GM10248 (cell line): ENCODE data around the gene PTCD1.
"Not testable (repeated sequence)": the region's sequence is repeated elsewhere in the genome, so short reads cannot be mapped to it uniquely, and the experiment has no call there.

Experiments used
- CTCF ChIA-PET: fragments of 300-600 bp; sonication (Branson Sonifier 250); formaldehyde crosslinking; extraction: SDS; loops from one replicate; lab custom pipeline; 2021; ENCODE audit warnings: antibody characterized with exemption; lab: Yijun Ruan, JAX
- POLR2A ChIA-PET: fragments of 350-650 bp; sonication (Branson Sonifier 250); formaldehyde crosslinking; extraction: SDS; loops from one replicate; lab custom pipeline; 2020; ENCODE audit warnings: antibody characterized with exemption; lab: Yijun Ruan, JAX
- DNase-seq: peaks from one replicate; pipeline ENCODE4 v3.0.0; 2012; ENCODE audit errors: extremely low spot score
- TF ChIP-seq, protein P1 (sequence below): IDR thresholded peaks from 2 replicates; pipeline ENCODE4 v1.5.1; 2012; ENCODE audit warnings: mild to moderate bottlenecking, low read depth; ENCODE audit errors: extremely low read depth, missing control alignments, control extremely low read depth

The PTCD1 gene

GRCh38 chr7:99440195-99440594, 1.6 kb upstream of the PTCD1 start:
- TF ChIP-seq, protein P1, sequence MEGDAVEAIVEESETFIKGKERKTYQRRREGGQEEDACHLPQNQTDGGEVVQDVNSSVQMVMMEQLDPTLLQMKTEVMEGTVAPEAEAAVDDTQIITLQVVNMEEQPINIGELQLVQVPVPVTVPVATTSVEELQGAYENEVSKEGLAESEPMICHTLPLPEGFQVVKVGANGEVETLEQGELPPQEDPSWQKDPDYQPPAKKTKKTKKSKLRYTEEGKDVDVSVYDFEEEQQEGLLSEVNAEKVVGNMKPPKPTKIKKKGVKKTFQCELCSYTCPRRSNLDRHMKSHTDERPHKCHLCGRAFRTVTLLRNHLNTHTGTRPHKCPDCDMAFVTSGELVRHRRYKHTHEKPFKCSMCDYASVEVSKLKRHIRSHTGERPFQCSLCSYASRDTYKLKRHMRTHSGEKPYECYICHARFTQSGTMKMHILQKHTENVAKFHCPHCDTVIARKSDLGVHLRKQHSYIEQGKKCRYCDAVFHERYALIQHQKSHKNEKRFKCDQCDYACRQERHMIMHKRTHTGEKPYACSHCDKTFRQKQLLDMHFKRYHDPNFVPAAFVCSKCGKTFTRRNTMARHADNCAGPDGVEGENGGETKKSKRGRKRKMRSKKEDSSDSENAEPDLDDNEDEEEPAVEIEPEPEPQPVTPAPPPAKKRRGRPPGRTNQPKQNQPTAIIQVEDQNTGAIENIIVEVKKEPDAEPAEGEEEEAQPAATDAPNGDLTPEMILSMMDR, result no peak
- CTCF ChIA-PET, result no interaction called here
- POLR2A ChIA-PET, result no interaction called here
- no peak for DNase-seq

DNA sequence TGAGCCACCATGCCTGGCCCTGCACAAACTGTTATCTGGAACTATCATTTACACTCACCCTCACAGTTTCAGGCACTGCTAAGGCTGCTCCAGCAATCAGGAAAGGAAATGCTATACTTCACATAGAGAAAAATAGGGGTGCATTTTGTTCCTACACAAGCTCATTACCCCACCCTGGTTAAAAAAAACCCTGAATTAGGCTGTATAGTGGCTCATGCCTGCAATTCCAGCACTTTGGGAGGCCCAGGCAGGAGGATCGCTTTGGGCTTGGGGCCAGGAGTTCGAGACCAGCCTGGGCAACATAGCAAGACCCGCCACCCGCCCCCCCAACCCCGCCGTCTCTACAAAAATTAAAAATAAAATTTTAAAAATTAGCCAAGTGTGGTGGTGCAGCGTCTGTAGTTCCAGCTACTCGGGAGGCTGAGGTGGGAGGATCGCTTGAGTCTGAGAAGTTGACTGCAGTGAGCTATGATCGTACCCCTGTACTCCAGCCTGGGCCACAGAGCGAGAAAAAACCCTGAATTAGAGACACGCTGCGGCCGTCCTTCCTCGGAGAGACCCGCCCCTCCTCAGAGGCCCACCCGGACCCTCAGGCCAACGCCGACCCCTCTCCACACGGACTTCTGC, 539 bp downstream of the PTCD1 start:
- TF ChIP-seq, protein P1, result no peak
- ChIA-PET CTCF (interaction anchor here (0.6 kb wide), 1 partner anchor 21 kb away, joined by 3 read pairs; no protein-coding TSS in a partner anchor), POLR2A (interaction anchor here (0.6 to 1.0 kb wide), 5 partner anchors 16 to 67 kb away, joined by 3 read pairs; no protein-coding TSS in a partner anchor)
- no peak for DNase-seq

- TF ChIP-seq, protein P1, result no peak
Measured at GRCh38 chr7:99433158-99433557, 5.4 kb downstream of the PTCD1 start.

DNA sequence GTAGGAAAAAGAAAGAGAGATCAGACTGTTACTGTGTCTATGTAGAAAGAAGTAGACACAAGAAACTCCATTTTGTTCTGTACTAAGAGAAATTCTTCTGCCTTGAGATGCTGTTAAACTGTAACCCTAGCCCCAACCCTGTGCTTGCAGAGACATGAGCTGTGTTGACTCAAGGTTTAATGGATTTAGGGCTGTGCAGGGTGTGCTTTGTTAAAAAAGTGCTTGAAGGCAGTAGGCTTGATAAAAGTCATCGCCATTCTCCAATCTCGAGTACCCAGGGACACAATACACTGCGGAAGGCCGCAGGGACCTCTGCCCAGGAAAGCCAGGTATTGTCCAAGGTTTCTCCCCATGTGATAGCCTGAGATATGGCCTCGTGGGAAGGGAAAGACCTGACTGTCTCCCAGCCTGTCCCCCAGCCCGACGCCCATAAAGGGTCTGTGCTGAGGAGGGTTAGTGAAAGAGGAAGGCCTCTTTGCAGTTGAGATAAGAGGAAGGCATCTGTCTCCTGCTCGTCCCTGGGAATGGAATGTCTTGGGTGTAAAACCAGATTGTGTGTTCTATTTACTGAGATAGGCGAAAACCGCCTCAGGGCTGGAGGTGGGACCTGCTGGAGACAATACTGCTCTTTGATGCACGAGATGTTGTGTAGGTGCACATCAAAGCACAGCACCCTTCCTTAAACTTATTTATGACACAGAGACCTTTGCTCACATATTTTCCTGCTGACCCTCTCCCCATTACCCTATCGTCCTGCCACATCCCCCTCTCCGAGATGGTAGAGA, 6.7 kb downstream of the PTCD1 start:
- CTCF ChIA-PET, result interaction anchor here (1.3 kb wide), 1 partner anchor 19 kb away, joined by 3 read pairs; no protein-coding TSS in a partner anchor
- POLR2A ChIA-PET, DNase-seq: not testable (repeated sequence)

More at GRCh38 chr7:99433158-99433557, 5.4 kb downstream of the PTCD1 start:
- POLR2A ChIA-PET, result interaction anchor here (0.5 kb wide), 1 partner anchor 29 kb away, joined by 9 read pairs; no protein-coding TSS in a partner anchor
- CTCF ChIA-PET, result no interaction called here
- DNase-seq, result no peak

- CTCF ChIA-PET, result interaction anchor here (0.8 to 1.6 kb wide), 5 partner anchors 10 to 20 kb away, joined by 3 to 6 read pairs (median 5); no protein-coding TSS in a partner anchor
- no peak for DNase-seq
- POLR2A ChIA-PET, result interaction anchor here (1.0 kb wide), 2 partner anchors 9 kb away, joined by 3 to 4 read pairs; partner anchors contain the start of gene CPSF4
- TF ChIP-seq, protein P1, result no peak
Measured at GRCh38 chr7:99429756-99430155, 8.8 kb downstream of the PTCD1 start.

GRCh38 chr7:99428972-99429566, 9.5 kb downstream of the PTCD1 start:
- POLR2A ChIA-PET, result interaction anchor here (1.0 kb wide), 1 partner anchor 10 kb away, joined by 3 read pairs; the partner anchor contains the start of gene CPSF4

More at GRCh38 chr7:99428972-99429566, 9.5 kb downstream of the PTCD1 start:
- TF ChIP-seq, protein P1, result no peak
- no peak for DNase-seq
- CTCF ChIA-PET, result interaction anchor here (1.5 to 1.6 kb wide), 3 partner anchors 9 to 15 kb away, joined by 3 to 6 read pairs (median 5); no protein-coding TSS in a partner anchor
